ENCODE data around the gene ZNF181.

GRCh38 chr19:34793565-34793964 lies 59.5 kb downstream of the ZNF181 start:
- TF ChIP-seq CTCF (IDR thresholded peaks at IDR 0.05) (no peak), POLR2A (IDR thresholded peaks at IDR 0.05) (no peak), EP300 (IDR thresholded peaks at IDR 0.05) (no peak), POLR2AphosphoS5 (IDR thresholded peaks at IDR 0.05) (no peak)

All from gastroesophageal sphincter (tissue), 3 donors.